IMR-90 (cell line): ENCODE results near the gene BRD1. TPM values are rescaled to one million over a fixed set of nuclear protein-coding genes. Genes with fewer than 3 reads are reported as not detected.

Source experiments
- ATAC-seq: fragments of 200-7000 bp; cut with Tn5 transposase; 2 replicates; pipeline ENCODE4 v1.9.1; 2020; ENCODE audit warnings: low read depth, mild to moderate bottlenecking, moderate library complexity
- BruUV-seq: library from RNA; stranded (reverse); fragments of 400-500 nt; replicated peaks from 2 replicates; lab custom pipeline; 2021; lab: Mats Ljungman, UMichigan
- CTCF ChIA-PET: fragments of 300-600 bp; formaldehyde crosslinking; extraction: SDS; loops from one replicate; lab custom pipeline; 2021; ENCODE audit warnings: antibody characterized with exemption; lab: Yijun Ruan, JAX
- POLR2A ChIA-PET: fragments of 300-600 bp; sonication (Branson Sonifier 250); formaldehyde crosslinking; loops from one replicate; lab custom pipeline; 2022; ENCODE audit warnings: antibody characterized with exemption; ENCODE audit not compliant: unreplicated experiment; lab: Charles Lee
- DNase-seq: peaks from one replicate; pipeline ENCODE4 v3.0.0; 2013
- H2AFZ ChIP-seq: replicated peaks from 2 replicates; pipeline ENCODE3; 2013; ENCODE audit warnings: low read length, mild to moderate bottlenecking; ENCODE audit not compliant: poor library complexity
- H2AK5ac ChIP-seq: 2 replicates; pipeline ENCODE4 v1.6.1; 2013; ENCODE audit warnings: low read depth, low read length, inconsistent platforms
- H2AK9ac ChIP-seq: replicated peaks from 2 replicates; pipeline ENCODE3; 2013; ENCODE audit warnings: mild to moderate bottlenecking, low read depth, low read length, moderate library complexity; ENCODE audit not compliant: poor library complexity
- H2BK120ac ChIP-seq: 2 replicates; pipeline ENCODE4 v1.6.1; 2013; ENCODE audit warnings: low read depth, low read length, inconsistent platforms
- H2BK15ac ChIP-seq: 3 replicates; pipeline ENCODE4 v1.6.1; 2013; ENCODE audit warnings: low read depth, low read length, inconsistent platforms
- H2BK20ac ChIP-seq: 2 replicates; pipeline ENCODE4 v1.6.1; 2013; ENCODE audit warnings: low read depth, mild to moderate bottlenecking, inconsistent platforms, low read length, moderate library complexity
- H2BK5ac ChIP-seq: 2 replicates; pipeline ENCODE4 v1.6.1; 2013; ENCODE audit warnings: mild to moderate bottlenecking, low read depth, low read length, inconsistent platforms; ENCODE audit not compliant: poor library complexity, severe bottlenecking
- H3K14ac ChIP-seq: replicated peaks from 2 replicates; pipeline ENCODE4 v1.6.1; 2013; ENCODE audit warnings: low read depth, low read length, inconsistent platforms
- H3K18ac ChIP-seq: 2 replicates; pipeline ENCODE4 v1.6.1; 2013; ENCODE audit warnings: low read depth, low read length, control low read depth
- H3K23ac ChIP-seq: 2 replicates; pipeline ENCODE4 v1.6.1; 2013; ENCODE audit warnings: low read depth, low read length, inconsistent platforms
- H3K27ac ChIP-seq: 2 replicates; pipeline ENCODE4 v1.5.1; 2013; ENCODE audit warnings: mild to moderate bottlenecking, control low read depth, low read length; ENCODE audit not compliant: insufficient read depth
- H3K27me3 ChIP-seq: 2 replicates; pipeline ENCODE4 v1.6.1; 2013; ENCODE audit warnings: low read length; ENCODE audit not compliant: control insufficient read depth, insufficient read depth
- H3K36me3 ChIP-seq: 2 replicates; pipeline ENCODE4 v1.6.1; 2013; ENCODE audit warnings: low read length, mixed read lengths; ENCODE audit not compliant: control insufficient read depth, insufficient read depth
- H3K4ac ChIP-seq: 2 replicates; pipeline ENCODE4 v1.6.1; 2013; ENCODE audit warnings: low read depth, low read length, inconsistent platforms
- H3K4me1 ChIP-seq: 2 replicates; pipeline ENCODE4 v1.6.1; 2013; ENCODE audit warnings: low read length, mixed read lengths; ENCODE audit not compliant: control insufficient read depth, insufficient read depth
- H3K4me2 ChIP-seq: 2 replicates; pipeline ENCODE4 v1.6.1; 2013; ENCODE audit warnings: low read depth, mild to moderate bottlenecking, control low read depth, low read length, moderate library complexity
- H3K4me3 ChIP-seq: 2 replicates; pipeline ENCODE4 v1.5.1; 2013; ENCODE audit warnings: low read depth, mild to moderate bottlenecking, control low read depth, low read length, moderate library complexity; ENCODE audit not compliant: insufficient read depth
- H3K56ac ChIP-seq: 2 replicates; pipeline ENCODE4 v1.6.1; 2013; ENCODE audit warnings: low read length, inconsistent platforms; ENCODE audit not compliant: insufficient read depth; ENCODE audit errors: extremely low read depth
- H3K79me1 ChIP-seq, 2 experiments: 2 replicates each; pipeline ENCODE4 v1.6.1; 2013; ENCODE audit warnings: low read length in 2 of 2, inconsistent platforms in 1 of 2, low read depth in 1 of 2
- H3K9ac ChIP-seq: 2 replicates; pipeline ENCODE4 v1.6.1; 2013; ENCODE audit warnings: low read depth, low read length, control low read depth
- H3K9me1 ChIP-seq: 2 replicates; pipeline ENCODE4 v1.6.1; 2013; ENCODE audit warnings: low read length, inconsistent platforms; ENCODE audit not compliant: insufficient read depth
- H3K9me3 ChIP-seq: 2 replicates; pipeline ENCODE4 v1.6.1; 2013; ENCODE audit warnings: low read length; ENCODE audit not compliant: control insufficient read depth, insufficient read depth
- H4K20me1 ChIP-seq: 2 replicates; pipeline ENCODE4 v1.6.1; 2013; ENCODE audit warnings: low read length, inconsistent platforms; ENCODE audit not compliant: insufficient read depth
- H4K5ac ChIP-seq: 2 replicates; pipeline ENCODE4 v1.6.1; 2013; ENCODE audit warnings: mild to moderate bottlenecking, low read depth, low read length, control low read depth
- H4K8ac ChIP-seq, 2 experiments: 2 replicates each; pipeline ENCODE4 v1.6.1; 2013; ENCODE audit warnings: low read depth in 2 of 2, low read length in 2 of 2, control low read depth in 1 of 2, inconsistent platforms in 1 of 2
- H4K91ac ChIP-seq: 2 replicates; pipeline ENCODE4 v1.6.1; 2013; ENCODE audit warnings: low read depth, low read length, inconsistent platforms; ENCODE audit not compliant: insufficient read depth
- BHLHE40 ChIP-seq: fragments of 150-350 bp; IDR thresholded peaks from 2 replicates; pipeline ENCODE4 v1.6.1; 2016; ENCODE audit warnings: mild to moderate bottlenecking, low read depth, low read length
- CEBPB ChIP-seq: IDR thresholded peaks from 2 replicates; pipeline ENCODE4 v1.6.1; 2012; ENCODE audit warnings: low read depth, low read length, improper control_type of control experiment
- CHD1 ChIP-seq: IDR thresholded peaks from 2 replicates; pipeline ENCODE4 v1.6.1; 2012; ENCODE audit warnings: low read depth, low read length, improper control_type of control experiment
- FOS ChIP-seq: fragments of 150-350 bp; IDR thresholded peaks from 2 replicates; pipeline ENCODE4 v1.6.1; 2016; ENCODE audit warnings: low read depth, low read length
- MAFK ChIP-seq: IDR thresholded peaks from 2 replicates; pipeline ENCODE4 v1.6.1; 2012; ENCODE audit warnings: low read depth, low read length, improper control_type of control experiment
- MAZ ChIP-seq: IDR thresholded peaks from 2 replicates; pipeline ENCODE4 v1.6.1; 2012; ENCODE audit warnings: low read depth, mild to moderate bottlenecking, low read length, improper control_type of control experiment, moderate library complexity, borderline replicate concordance
- MXI1 ChIP-seq: IDR thresholded peaks from 2 replicates; pipeline ENCODE4 v1.6.1; 2012; ENCODE audit warnings: low read depth, mild to moderate bottlenecking, low read length, moderate library complexity, borderline replicate concordance
- NFE2L2 ChIP-seq: fragments of 150-350 bp; IDR thresholded peaks from 2 replicates; pipeline ENCODE4 v1.6.1; 2016; ENCODE audit warnings: low read depth, mild to moderate bottlenecking, low read length
- POLR2A ChIP-seq: IDR thresholded peaks from 2 replicates; pipeline ENCODE4 v1.6.1; 2012; ENCODE audit warnings: mild to moderate bottlenecking, low read depth, low read length
- RAD21 ChIP-seq: IDR thresholded peaks from 2 replicates; pipeline ENCODE4 v1.6.1; 2012; ENCODE audit warnings: low read length, improper control_type of control experiment
- RCOR1 ChIP-seq: IDR thresholded peaks from 2 replicates; pipeline ENCODE4 v1.6.1; 2012; ENCODE audit warnings: mild to moderate bottlenecking, low read length, improper control_type of control experiment; ENCODE audit not compliant: insufficient replicate concordance
- RFX5 ChIP-seq: IDR thresholded peaks from 2 replicates; pipeline ENCODE4 v1.8.0; 2012; ENCODE audit warnings: low read depth, mild to moderate bottlenecking, low read length, moderate library complexity
- SMC3 ChIP-seq: fragments of 150-350 bp; IDR thresholded peaks from 2 replicates; pipeline ENCODE4 v1.6.1; 2016; ENCODE audit warnings: low read depth, mild to moderate bottlenecking, antibody characterized with exemption, low read length, moderate library complexity
- WGBS, 2 experiments: methylation state at CpG; one replicate each; pipeline versions ENCODE4 v1.1.5 to v1.1.7; 2013; ENCODE audit warnings: missing lambda C conversion rate in 2 of 2; ENCODE audit not compliant: insufficient read length in 1 of 2; ENCODE audit errors: extremely low coverage in 2 of 2; 5-methylcytosine and 5-hydroxymethylcytosine counted together
- dilution Hi-C: fragments of 300-500 bp; cut with HindIII; formaldehyde crosslinking; loops from one replicate; pipeline ENCODE4 v1.14.3; 2018; ENCODE audit warnings: low sequenced_read_pairs; ENCODE audit not compliant: unreplicated experiment
- in situ Hi-C: fragments of 300-500 bp; cut with MboI; formaldehyde crosslinking; loops from 3 replicates; pipeline ENCODE4 v1.14.3; 2019; ENCODE audit warnings: low sequenced_read_pairs, inconsistent platforms, mixed read lengths
- intact Hi-C: fragments of 100-400 bp; cut with micrococcal nuclease; formaldehyde crosslinking; loops from 2 replicates; pipeline ENCODE4 v1.10.0; 2022
- polyA plus RNA-seq, 3 experiments: library from polyadenylated mRNA; depleted of rRNA; stranded (reverse); fragments of >200 nt; gene quantifications; 2 replicates each; pipeline ENCODE4 v1.2.3, GENCODE V29; 2012; ENCODE audit warnings: low replicate concordance in 1 of 3
- total RNA-seq: library from RNA; depleted of rRNA; stranded (reverse); fragments of >200 nt; gene quantifications from 2 replicates; pipeline ENCODE4 v1.2.3, GENCODE V29; 2012
- TF ChIP-seq, protein P1 (sequence below): fragments of 150-350 bp; IDR thresholded peaks from 2 replicates; pipeline ENCODE4 v1.6.1; 2016; ENCODE audit warnings: low read depth, mild to moderate bottlenecking, low read length, moderate library complexity, borderline replicate concordance
- TF ChIP-seq, protein P2 (sequence below): conservative IDR thresholded peaks from 2 replicates; pipeline ENCODE4 v1.5.1; 2012; ENCODE audit warnings: mild to moderate bottlenecking, low read depth, low read length, improper control_type of control experiment
- TF ChIP-seq, protein P3 (sequence below): fragments of 150-350 bp; IDR thresholded peaks from 2 replicates; pipeline ENCODE4 v1.6.1; 2017; ENCODE audit warnings: mild to moderate bottlenecking, antibody characterized with exemption, low read length, low read depth

Gene BRD1
- total and polyA plus RNA-seq, 2 of the 4 experiments (the other 2 are of a cell fraction) = 10.0 to 10.6 TPM

DNA sequence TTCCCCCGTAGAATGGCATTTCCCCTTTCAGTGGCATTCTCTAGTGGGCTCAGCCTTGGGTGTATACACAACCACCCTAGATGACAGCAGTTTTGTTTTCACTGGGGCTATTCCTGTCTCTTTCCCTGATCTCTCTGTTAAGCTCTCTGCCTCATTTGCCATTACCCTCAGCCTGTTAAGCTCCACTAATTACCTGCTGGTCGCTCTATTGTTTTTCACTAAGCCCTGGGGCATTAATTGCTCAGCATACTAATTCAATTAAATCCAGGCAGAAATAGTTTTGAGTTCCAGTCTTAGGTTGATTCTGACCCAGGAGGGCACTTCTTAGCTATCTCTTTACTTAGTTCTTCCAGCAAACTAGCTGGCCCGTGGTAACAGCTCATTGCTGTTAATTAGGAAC is 80.0 kb downstream of the BRD1 start:
- ChIA-PET CTCF (no interaction called here), POLR2A (no interaction called here)
- H3K4me1 ChIP-seq = no peaks in the 10 kb centered on the region
- no peak overlapping the region for H3K4ac ChIP-seq
- H3K4me2 ChIP-seq = no peak overlapping the region
- no CpG with 5 or more reads among the region's 3 CpGs for WGBS, 2 experiments
- no peak overlapping the region for H3K23ac ChIP-seq
- peaks cover 5% of the 10 kb centered on the region; the same call in 1 of the 2 replicates for H3K27me3 ChIP-seq
- intact Hi-C loops = no loop called here
- no peak overlapping the region for H2AK9ac ChIP-seq
- H2AFZ ChIP-seq = no peak overlapping the region
- TF ChIP-seq, protein P1, sequence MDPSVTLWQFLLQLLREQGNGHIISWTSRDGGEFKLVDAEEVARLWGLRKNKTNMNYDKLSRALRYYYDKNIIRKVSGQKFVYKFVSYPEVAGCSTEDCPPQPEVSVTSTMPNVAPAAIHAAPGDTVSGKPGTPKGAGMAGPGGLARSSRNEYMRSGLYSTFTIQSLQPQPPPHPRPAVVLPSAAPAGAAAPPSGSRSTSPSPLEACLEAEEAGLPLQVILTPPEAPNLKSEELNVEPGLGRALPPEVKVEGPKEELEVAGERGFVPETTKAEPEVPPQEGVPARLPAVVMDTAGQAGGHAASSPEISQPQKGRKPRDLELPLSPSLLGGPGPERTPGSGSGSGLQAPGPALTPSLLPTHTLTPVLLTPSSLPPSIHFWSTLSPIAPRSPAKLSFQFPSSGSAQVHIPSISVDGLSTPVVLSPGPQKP = no peak
- TF ChIP-seq MAZ (no peak), RAD21 (no peak), RCOR1 (no peak), BHLHE40 (no peak), CHD1 (no peak), MAFK (no peak), MXI1 (no peak), CEBPB (no peak), FOS (no peak), RFX5 (no peak), POLR2A (no peak), NFE2L2 (no peak), SMC3 (no peak)
- TF ChIP-seq, protein P2, sequence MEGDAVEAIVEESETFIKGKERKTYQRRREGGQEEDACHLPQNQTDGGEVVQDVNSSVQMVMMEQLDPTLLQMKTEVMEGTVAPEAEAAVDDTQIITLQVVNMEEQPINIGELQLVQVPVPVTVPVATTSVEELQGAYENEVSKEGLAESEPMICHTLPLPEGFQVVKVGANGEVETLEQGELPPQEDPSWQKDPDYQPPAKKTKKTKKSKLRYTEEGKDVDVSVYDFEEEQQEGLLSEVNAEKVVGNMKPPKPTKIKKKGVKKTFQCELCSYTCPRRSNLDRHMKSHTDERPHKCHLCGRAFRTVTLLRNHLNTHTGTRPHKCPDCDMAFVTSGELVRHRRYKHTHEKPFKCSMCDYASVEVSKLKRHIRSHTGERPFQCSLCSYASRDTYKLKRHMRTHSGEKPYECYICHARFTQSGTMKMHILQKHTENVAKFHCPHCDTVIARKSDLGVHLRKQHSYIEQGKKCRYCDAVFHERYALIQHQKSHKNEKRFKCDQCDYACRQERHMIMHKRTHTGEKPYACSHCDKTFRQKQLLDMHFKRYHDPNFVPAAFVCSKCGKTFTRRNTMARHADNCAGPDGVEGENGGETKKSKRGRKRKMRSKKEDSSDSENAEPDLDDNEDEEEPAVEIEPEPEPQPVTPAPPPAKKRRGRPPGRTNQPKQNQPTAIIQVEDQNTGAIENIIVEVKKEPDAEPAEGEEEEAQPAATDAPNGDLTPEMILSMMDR = no peak
- TF ChIP-seq, protein P3, sequence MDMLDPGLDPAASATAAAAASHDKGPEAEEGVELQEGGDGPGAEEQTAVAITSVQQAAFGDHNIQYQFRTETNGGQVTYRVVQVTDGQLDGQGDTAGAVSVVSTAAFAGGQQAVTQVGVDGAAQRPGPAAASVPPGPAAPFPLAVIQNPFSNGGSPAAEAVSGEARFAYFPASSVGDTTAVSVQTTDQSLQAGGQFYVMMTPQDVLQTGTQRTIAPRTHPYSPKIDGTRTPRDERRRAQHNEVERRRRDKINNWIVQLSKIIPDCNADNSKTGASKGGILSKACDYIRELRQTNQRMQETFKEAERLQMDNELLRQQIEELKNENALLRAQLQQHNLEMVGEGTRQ = no peak
- no peak overlapping the region for H2BK5ac ChIP-seq
- no TSS peak for BruUV-seq
- H4K5ac ChIP-seq = no peak overlapping the region
- H4K8ac ChIP-seq = no peak overlapping the region
- in situ Hi-C loops = no loop called here
- H2BK20ac ChIP-seq = no peak overlapping the region
- H3K9me3 ChIP-seq = peaks cover 5% of the 10 kb centered on the region
- DNase-seq = no peak
- no peak overlapping the region for H3K18ac ChIP-seq
- no peak overlapping the region for H3K4me3 ChIP-seq
- dilution Hi-C loops = no loop called here
- H2BK15ac ChIP-seq = no peak overlapping the region
- H4K91ac ChIP-seq = no peak overlapping the region
- H2BK120ac ChIP-seq = no peak overlapping the region
- no peaks in the 10 kb centered on the region for H4K20me1 ChIP-seq
- H3K36me3 ChIP-seq = no peaks in the 10 kb centered on the region
- ATAC-seq = no peak
- H2AK5ac ChIP-seq = no peak overlapping the region
- H3K9ac ChIP-seq = no peak overlapping the region
- H3K27ac ChIP-seq = no peak overlapping the region
- no peak overlapping the region for H3K56ac ChIP-seq
- no peaks in the 10 kb centered on the region for H3K79me1 ChIP-seq
- H3K14ac ChIP-seq = no peak overlapping the region
- no peaks in the 10 kb centered on the region for H3K9me1 ChIP-seq
